Measurements from ENCODE around the gene OR10Z1. TPM values are rescaled to one million over a fixed set of nuclear protein-coding genes. Genes with fewer than 3 reads are reported as not detected.

OR10Z1 gene
- total and polyA plus RNA-seq, 9 of the 15 experiments (the other 6 are each of a cell fraction or from before 2014, with no cell fraction given) = 0.01 to 0.94 (median 0.35) TPM; not detected in 5

DNA sequence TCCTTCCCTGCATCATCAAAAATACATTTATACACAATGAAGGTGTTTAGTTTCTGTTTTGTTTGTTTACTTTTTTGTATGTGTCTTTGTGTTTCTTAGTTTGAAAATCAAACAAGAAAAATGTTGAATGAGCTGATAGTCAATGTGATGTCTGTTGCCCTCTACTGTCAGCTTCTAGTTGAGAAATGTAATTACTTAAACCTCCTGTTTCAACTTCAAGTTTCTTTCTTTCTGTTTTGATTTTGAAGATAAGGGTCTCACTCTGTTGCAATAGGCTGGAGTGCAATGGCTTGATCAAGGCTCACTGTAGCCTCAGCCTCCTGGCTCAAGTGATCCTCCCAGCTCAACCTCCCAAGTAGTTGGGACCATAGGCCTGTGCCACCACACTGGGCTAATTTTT is 44.0 kb downstream of the OR10Z1 start (continued):
- TF ChIP-seq REST (IDR thresholded peaks at IDR 0.05; ENCODE audit: borderline replicate concordance) (no peak), REST (CRISPR knock-in tag; IDR thresholded peaks at IDR 0.05; ENCODE audit: low read depth) (no peak), SAP30 (IDR thresholded peaks at IDR 0.05; ENCODE audit: borderline replicate concordance, insufficient read depth, low read depth, low read length, poor library complexity, severe bottlenecking) (no peak), HOXB6 (CRISPR knock-in tag; IDR thresholded peaks at IDR 0.05; ENCODE audit: borderline replicate concordance) (no peak), RBM25 (IDR thresholded peaks at IDR 0.05; ENCODE audit: low read depth, low read length, severe bottlenecking) (no peak), PRDM10 (IDR thresholded peaks at IDR 0.05; ENCODE audit: partially characterized antibody) (no peak), CEBPG (CRISPR knock-in tag; IDR thresholded peaks at IDR 0.05) (no peak), CEBPG (tag; conservative IDR thresholded peaks at IDR 0.05 in 1 of 2, IDR thresholded peaks at IDR 0.05 in 1 of 2) (0 out of 4 replicates have a peak, but pooled peaks of 1 of the 2 experiments have one; percentile 7), ZNF561 (CRISPR knock-in tag; conservative IDR thresholded peaks at IDR 0.05) (no peak), CREB1 (IDR thresholded peaks at IDR 0.05) (no peak), CREB1 (CRISPR knock-in tag; IDR thresholded peaks at IDR 0.05) (no peak), ZNF311 (CRISPR knock-in tag; IDR thresholded peaks at IDR 0.05) (no peak), ZZZ3 (IDR thresholded peaks at IDR 0.05) (no peak)
- TF ChIP-seq, protein P1, sequence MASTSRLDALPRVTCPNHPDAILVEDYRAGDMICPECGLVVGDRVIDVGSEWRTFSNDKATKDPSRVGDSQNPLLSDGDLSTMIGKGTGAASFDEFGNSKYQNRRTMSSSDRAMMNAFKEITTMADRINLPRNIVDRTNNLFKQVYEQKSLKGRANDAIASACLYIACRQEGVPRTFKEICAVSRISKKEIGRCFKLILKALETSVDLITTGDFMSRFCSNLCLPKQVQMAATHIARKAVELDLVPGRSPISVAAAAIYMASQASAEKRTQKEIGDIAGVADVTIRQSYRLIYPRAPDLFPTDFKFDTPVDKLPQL (IDR thresholded peaks at IDR 0.05; ENCODE audit: extremely low read depth, insufficient read length) = no peak

Measured in K562 (cell line).